Lower leg skin (tissue), 4 donors: ENCODE results near the gene CD163. TPM values are rescaled to one million over a fixed set of nuclear protein-coding genes. Genes with fewer than 3 reads are reported as not detected.
"Not testable (repeated sequence)": the region's sequence is repeated elsewhere in the genome, so short reads cannot be mapped to it uniquely, and the experiment has no call there.

Source experiments
- DNase-seq, 2 donors: peaks; one replicate each; pipeline ENCODE4 v3.0.0-alpha.2; 2019; ENCODE audit warnings: low spot score in 2 of 2
- H3K4me3 ChIP-seq: fragments of 200-600 bp; sonication (generic); 2 replicates; pipeline ENCODE4 v1.5.1; 2017; ENCODE audit warnings: mild to moderate bottlenecking, low read depth; ENCODE audit not compliant: poor library complexity, severe bottlenecking
- CTCF ChIP-seq, 3 donors: fragments of 450-650 bp; IDR thresholded peaks; one replicate each; pipeline ENCODE4 v1.5.1; 2016; ENCODE audit warnings: antibody characterized with exemption in 3 of 3, mild to moderate bottlenecking in 3 of 3, moderate library complexity in 2 of 3
- POLR2A ChIP-seq, 2 donors: fragments of 450-650 bp; IDR thresholded peaks; one replicate each; pipeline ENCODE4 v1.6.1; 2016 to 2017; ENCODE audit warnings: antibody characterized with exemption in 2 of 2, mild to moderate bottlenecking in 1 of 2, moderate library complexity in 1 of 2
- WGBS, 2 donors: methylation state at CpG; one replicate each; pipeline ENCODE4 v1.1.5; 2018; 5-methylcytosine and 5-hydroxymethylcytosine counted together
- intact Hi-C: fragments of 100-400 bp; cut with DNase I; formaldehyde crosslinking; loops from one replicate; pipeline ENCODE4 v1.15.0; 2023; ENCODE audit warnings: low total_unique reads
- total RNA-seq, 4 donors: library from RNA; depleted of rRNA; stranded (reverse); fragments of >200 nt; gene quantifications; one replicate each; pipeline ENCODE4 v1.1.0, GENCODE V29; 2016

Gene CD163
- total RNA-seq, result 10 to 100 TPM; 13.3 to 64.0 (median 37.6) TPM

- intact Hi-C loops, result no loop called here
- WGBS, 2 donors, result 70 to 71% methylated on average over 2 of the region's 2 CpGs
- DNase-seq, result no peak
- no peak within 1 kb of the TSS for H3K4me3 ChIP-seq
- TF ChIP-seq POLR2A (IDR thresholded peaks at IDR 0.05) (no peak), CTCF (IDR thresholded peaks at IDR 0.05) (no peak)
These were observed at the start of gene CD163 for GRCh38 chr12:7503686-7504415. Gene CD163 (minus strand): TSS chr12:7503777. CDS start chr12:7503690, 87 bp downstream.

- no peak for DNase-seq
- H3K4me3 ChIP-seq, result no peak overlapping the region
- no peak for TF ChIP-seq POLR2A (IDR thresholded peaks at IDR 0.05)
- intact Hi-C loops, result no loop called here
These were observed 39.2 kb upstream of the CD163 start for GRCh38 chr12:7542813-7543212.

GRCh38 chr12:7542046-7542445 is 38.5 kb upstream of the CD163 start:
- no peak for TF ChIP-seq POLR2A (IDR thresholded peaks at IDR 0.05)
- TF ChIP-seq CTCF (IDR thresholded peaks at IDR 0.05), result no peak
- intact Hi-C loops, result no loop called here
- 53 to 63% methylated on average over 8 of the region's 8 CpGs for WGBS, 2 donors
- DNase-seq, result no peak
- H3K4me3 ChIP-seq, result no peak overlapping the region

- intact Hi-C loops, result no loop called here
- DNase-seq, result no peak
- no peak for TF ChIP-seq CTCF (IDR thresholded peaks at IDR 0.05)
- no peak for TF ChIP-seq POLR2A (IDR thresholded peaks at IDR 0.05)
- 83 to 84% methylated on average over 8 of the region's 8 CpGs for WGBS, 2 donors
- no peak overlapping the region for H3K4me3 ChIP-seq
These were observed 10.8 kb upstream of the CD163 start for GRCh38 chr12:7514416-7514815.

- intact Hi-C loops, result no loop called here
- TF ChIP-seq POLR2A (IDR thresholded peaks at IDR 0.05) (no peak), CTCF (IDR thresholded peaks at IDR 0.05) (no peak)
- H3K4me3 ChIP-seq, result no peak overlapping the region
- 82 to 85% methylated on average over 3 of the region's 3 CpGs for WGBS, 2 donors
- peak in 1 of 2 donors; percentile 36 for DNase-seq
These were observed 9.0 kb upstream of the CD163 start for GRCh38 chr12:7512553-7512952.

GRCh38 chr12:7509793-7510470 is 6.4 kb upstream of the CD163 start:
- intact Hi-C loops, H3K4me3 ChIP-seq, DNase-seq: not testable (repeated sequence)
- 86 to 96% methylated on average over 14 of the region's 14 CpGs for WGBS, 2 donors
